Measurements from ENCODE around the gene KCNG2.

- no peak for TF ChIP-seq CTCF (IDR thresholded peaks at IDR 0.05; ENCODE audit: low read depth, low read length)
- TF ChIP-seq EZH2phosphoT487 (IDR thresholded peaks at IDR 0.05; ENCODE audit: low read depth): no peak
Measured at GRCh38 chr18:79784071-79784913, 13.4 kb upstream of the KCNG2 start.
